ENCODE results near the gene TRIM50.
A peak's percentile ranks its signal among the peaks of the same experiment; 100 is the strongest.
"Not testable (repeated sequence)": the region's sequence is repeated elsewhere in the genome, so short reads cannot be mapped to it uniquely, and the experiment has no call there.

Gene TRIM50

DNA sequence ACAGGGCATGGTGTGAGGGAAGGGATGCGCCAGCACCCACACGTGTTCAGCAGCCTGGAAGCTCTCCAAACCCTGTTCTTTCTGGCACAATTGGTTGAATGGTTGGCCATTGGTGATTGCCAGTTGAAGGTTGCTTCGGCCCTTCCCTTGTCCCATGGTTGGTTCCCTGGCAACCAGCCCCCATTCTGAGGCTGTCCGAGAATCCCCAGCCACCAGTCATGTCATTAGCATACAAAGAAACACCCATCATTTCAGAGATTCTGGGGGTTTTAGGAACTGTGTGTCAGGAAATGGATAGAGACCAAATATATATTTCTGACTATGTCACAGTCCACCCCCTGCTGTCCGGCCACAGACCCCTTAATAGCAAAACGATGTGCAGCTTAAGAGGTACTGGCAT lies 21.9 kb upstream of the TRIM50 start:
- no peak for DNase-seq

DNA sequence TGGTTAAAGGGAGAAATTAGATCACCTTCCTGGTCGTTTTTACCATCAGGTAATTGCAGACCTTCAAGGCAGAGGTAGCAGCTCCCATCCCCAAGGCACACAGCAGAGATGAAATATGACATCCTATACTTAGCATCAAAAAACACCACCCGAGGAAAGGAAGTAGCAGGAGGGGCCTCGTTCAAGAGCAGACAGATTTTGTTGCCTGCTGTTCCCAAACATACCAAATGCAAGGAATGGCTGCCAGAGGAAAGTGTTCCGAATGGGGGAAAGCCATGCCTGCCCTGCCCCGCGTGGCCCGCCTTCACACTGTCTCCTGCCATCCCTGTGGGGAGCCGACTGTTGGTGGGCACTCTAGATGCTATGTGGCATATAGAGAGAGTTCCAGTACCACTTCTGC lies 18.1 kb upstream of the TRIM50 start:
- DNase-seq: no peak

- DNase-seq: no peak
Observed at GRCh38 chr7:73345538-73345937, 17.7 kb upstream of the TRIM50 start.

DNA sequence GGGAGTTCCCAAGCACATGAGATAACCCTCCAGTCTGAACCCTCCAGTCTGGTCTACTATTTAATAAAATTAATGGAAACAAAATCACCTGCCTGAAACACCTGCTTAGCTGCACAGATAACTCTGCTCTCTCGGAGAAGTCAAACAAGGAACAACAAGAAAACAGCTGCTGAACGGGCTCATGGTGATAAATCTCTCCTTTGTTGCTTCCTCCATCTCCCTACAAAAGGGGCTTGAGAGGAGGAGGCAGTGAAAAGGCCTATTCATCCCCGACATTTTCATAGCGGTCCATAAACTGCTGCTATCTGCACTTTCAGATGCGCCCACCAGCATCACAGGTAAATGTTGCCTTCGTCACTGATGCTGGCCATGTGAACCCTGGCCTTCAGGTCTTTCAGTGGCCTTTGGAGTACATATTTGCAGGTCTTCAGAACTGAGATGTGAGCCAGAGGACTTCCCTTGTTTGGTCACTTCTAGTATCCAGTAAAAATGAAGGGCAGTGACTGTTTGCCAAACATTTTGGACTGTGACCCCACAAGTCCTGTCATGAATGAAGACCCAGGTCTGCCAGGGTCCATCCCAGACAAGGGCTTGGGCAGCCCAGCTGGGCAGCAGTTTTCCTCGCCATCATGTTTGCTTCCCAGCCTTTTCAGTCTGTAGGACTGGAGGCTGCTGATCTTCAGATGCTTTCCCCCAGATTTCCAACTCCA lies 15.9 kb upstream of the TRIM50 start:
- DNase-seq: no peak

- peak in 1 of 2 donors; percentile 3 for DNase-seq
Observed at GRCh38 chr7:73342645-73343044, 14.8 kb upstream of the TRIM50 start.

GRCh38 chr7:73341877-73342276 lies 14.0 kb upstream of the TRIM50 start:
- DNase-seq: no peak

DNA sequence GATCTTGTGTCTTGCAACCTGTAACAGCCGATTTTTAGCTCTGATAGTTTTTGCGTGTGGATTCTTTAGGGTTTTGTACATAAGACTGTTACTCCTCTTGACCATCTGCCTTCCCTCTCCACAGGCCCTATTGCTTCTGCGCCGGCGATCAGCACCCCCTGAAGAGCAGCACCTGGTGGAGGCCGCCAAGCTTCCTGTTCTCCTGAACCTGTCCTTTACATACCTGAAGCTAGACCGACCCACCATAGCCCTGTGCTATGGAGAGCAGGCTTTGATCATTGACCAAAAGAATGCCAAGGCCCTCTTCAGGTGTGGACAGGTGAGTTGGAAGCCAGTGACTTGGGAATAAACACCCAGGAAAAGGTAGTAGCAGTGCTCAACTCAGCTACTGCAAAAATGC lies 12.6 kb upstream of the TRIM50 start:
- DNase-seq: no peak

DNA sequence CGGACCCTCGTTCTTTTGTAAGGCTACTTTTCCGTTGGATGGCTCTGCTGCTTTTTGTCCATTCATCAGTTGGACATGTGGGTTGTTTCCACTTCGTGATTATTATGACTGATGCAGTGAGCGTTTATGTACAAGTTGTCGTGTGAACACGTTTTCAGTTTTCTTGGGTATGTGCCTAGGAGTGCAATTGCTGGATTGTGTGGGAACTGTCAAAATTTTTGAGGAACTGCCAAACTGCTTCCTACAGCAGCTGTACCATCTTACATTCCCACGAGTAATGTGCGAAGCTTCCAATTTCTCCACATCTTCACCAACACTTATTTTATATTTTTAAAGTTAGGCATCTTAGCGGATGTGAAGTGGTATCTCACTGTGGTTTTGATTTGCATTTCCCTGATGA lies 10.4 kb upstream of the TRIM50 start:
- DNase-seq: no peak

GRCh38 chr7:73332447-73332846 lies 4.6 kb upstream of the TRIM50 start:
- DNase-seq: no peak

DNA sequence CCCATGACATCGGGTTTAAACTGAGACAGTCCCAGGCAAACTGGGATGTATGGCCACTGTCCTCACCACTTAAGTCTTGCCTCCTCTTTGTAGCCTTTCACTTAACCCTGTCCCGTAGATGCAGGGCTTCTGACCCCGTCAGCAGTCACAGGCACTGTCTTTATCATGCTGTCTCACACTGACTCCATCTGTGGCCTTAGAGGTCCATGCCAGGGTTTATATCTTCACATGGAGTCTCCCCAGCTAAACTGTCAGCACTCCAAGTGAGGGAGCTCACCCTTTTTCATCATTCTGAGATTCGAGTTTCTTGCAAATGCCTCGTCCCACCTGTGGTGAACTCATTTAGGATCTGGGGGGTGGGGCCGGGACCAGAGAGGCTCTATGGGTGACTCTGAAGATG lies 2.9 kb upstream of the TRIM50 start:
- no peak for DNase-seq

GRCh38 chr7:73329861-73330581 lies 2.1 kb upstream of the TRIM50 start:
- peak in 1 of 2 donors; percentile 2 for DNase-seq

- no peak for DNase-seq
Observed at GRCh38 chr7:73328696-73329095, 814 bp upstream of the TRIM50 start.

DNA sequence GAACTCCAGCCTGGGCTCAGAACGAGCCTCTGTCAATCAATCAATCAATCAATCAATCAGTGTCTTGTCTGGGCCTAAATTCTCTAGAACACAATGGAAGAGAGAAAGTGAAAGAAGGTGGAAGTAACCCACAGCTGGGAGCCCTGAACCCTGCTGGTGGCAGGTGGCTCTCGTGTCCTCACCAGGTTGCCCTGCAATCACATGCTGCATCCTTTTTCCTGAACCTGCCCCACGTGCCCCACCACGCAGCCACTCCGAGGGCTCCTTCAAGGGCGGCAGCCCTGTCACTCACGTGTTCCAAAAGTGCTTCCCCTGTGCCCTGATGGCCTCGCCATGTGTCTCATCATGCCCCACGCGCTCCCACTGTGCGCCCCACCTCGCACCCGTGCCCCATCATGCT lies 433 bp downstream of the TRIM50 start:
- not testable (repeated sequence) for DNase-seq

DNA sequence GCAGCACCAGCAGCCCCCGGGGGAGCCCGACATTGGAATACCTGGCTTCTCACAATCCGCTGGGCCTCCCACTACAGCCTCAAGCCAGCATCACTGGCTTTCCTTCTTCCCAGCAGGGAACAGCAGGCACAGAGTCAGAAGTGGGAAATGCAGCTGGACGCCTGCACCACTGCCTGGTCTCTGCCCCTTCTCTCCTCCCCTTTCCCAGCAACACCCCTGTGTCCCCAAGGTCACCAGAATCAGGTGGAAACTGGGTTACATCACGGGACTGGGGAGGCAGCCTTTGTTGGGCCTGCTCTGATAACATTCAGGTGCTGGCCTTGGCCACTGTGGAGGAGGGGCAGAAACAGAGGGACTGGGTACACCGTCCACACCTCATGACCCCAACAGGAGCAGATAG lies 2.5 kb downstream of the TRIM50 start:
- not testable (repeated sequence) for DNase-seq

DNA sequence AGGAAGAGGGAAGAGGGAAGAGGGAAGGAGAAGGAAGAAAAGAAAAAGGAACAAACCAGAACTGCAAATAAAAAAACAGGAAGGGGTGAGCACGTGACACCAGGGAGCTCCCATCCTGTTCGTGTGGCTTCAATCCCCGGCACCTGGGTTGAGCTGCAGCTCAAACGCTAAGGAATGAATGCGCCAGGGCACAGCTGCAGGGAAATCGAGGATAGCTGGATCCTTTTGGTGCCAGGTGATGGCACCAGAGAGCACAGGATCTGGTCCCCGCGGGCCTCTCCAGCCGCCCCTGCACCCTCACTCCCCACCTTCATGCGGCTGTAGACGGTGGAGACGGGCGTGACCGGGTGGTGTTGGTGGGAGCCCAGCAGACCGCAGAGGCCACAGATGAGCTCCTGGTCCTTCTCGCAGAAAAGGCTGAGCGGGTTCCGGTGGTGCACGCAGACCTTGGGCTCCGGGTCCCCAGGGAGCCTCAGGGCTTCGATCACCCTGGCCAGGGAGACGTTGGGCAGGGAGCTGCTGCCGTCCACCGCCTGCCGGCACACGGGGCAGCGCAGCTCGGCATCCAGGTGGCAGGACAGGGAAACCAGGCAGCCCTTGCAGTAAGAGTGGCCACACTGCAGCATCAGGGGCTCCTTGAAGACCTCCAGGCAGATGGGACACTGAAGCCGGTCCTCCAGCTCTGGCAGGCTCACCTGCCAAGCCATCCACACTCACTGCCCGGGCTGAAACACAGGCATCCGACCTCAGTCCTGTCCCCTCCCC lies 3.6 kb downstream of the TRIM50 start:
- DNase-seq: peak in 1 of 2 donors; percentile 33

GRCh38 chr7:73323434-73324080 lies 4.3 kb downstream of the TRIM50 start:
- DNase-seq: not testable (repeated sequence)

DNA sequence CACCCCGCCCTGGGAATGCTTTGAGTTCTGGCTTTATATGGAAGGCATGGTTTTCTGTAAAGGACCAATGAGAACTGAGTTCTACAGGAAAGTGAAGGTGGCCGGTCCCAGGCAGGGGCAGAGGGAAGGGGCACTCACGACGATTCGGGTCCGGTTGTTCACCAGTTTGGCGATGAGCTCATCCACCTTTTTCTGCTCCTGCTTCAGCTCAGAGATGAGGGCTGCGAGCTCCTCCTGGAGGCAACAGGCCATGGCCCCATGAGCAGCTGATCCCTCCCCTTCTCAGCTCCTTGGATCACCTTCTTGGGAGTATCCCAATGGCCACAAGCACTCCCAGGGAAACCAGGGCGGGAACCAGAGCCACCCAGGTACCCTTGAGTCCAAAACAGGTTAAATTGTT lies 7.9 kb downstream of the TRIM50 start:
- not testable (repeated sequence) for DNase-seq

DNA sequence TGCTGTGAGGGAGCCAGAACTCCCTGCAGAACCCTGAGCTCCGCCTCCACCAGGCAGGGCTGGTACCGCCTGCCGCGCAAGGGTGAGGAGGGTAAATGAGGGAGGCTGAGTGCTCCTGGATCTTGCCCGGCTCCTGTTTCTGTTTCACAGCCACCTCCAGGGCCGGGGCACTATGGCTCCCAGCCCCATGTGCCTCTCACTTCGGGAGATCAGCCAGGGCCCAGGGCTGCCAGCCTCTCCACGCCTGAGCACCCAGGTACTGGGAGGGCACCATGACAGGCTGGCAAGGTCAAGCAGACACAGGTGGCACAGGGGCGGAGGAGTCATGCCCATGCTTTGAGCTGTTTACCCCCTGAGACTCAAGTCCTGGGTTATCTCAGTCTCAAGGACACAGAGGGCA lies 8.3 kb downstream of the TRIM50 start:
- DNase-seq: not testable (repeated sequence)

GRCh38 chr7:73318656-73319204 lies 9.2 kb downstream of the TRIM50 start:
- not testable (repeated sequence) for DNase-seq

- no peak for DNase-seq
Observed at GRCh38 chr7:73316521-73316920, 11.4 kb downstream of the TRIM50 start.

GRCh38 chr7:73314271-73314670 lies 13.6 kb downstream of the TRIM50 start:
- DNase-seq: no peak

- no peak for DNase-seq
Observed at GRCh38 chr7:73313521-73313906, 14.4 kb downstream of the TRIM50 start.

Measured in hippocampal formation (tissue), 2 donors.